Neural cell (in vitro differentiated cells): ENCODE data around the gene S100B. TPM values are rescaled to one million over a fixed set of nuclear protein-coding genes. Genes with fewer than 3 reads are reported as not detected.

Experiments used
- H2AFZ ChIP-seq: fragments of 200-600, 300-800 bp; sonication (generic), shearing (Covaris generic); 2 replicates; pipeline ENCODE4 v1.6.0; 2014; ENCODE audit warnings: low read depth, mild to moderate bottlenecking, antibody characterized with exemption, low read length, moderate library complexity
- H3F3A ChIP-seq: fragments of 200-600 bp; shearing (Covaris generic); 2 replicates; pipeline ENCODE4 v1.6.1; 2016; ENCODE audit warnings: mild to moderate bottlenecking, moderate library complexity, mixed read lengths, antibody characterized with exemption, low read length; ENCODE audit not compliant: insufficient read depth, poor library complexity, severe bottlenecking
- H3K27ac ChIP-seq: fragments of 200-600, 300-800 bp; sonication (generic), shearing (Covaris generic); 2 replicates; pipeline ENCODE4 v1.5.1; 2014; ENCODE audit warnings: mild to moderate bottlenecking, low read length, moderate library complexity
- H3K27me3 ChIP-seq: fragments of 300-800, 200-600 bp; sonication (generic), shearing (Covaris generic); 2 replicates; pipeline ENCODE4 v1.6.0; 2014; ENCODE audit warnings: mild to moderate bottlenecking, low read depth, low read length, moderate library complexity; ENCODE audit not compliant: insufficient read depth
- H3K36me3 ChIP-seq: fragments of 300-800, 200-600 bp; sonication (generic), shearing (Covaris generic); 2 replicates; pipeline ENCODE4 v1.5.1; 2014; ENCODE audit warnings: mild to moderate bottlenecking, antibody characterized with exemption, low read length, moderate library complexity; ENCODE audit not compliant: insufficient read depth
- H3K4me2 ChIP-seq: fragments of 300-800, 200-600 bp; sonication (generic), shearing (Covaris generic); 2 replicates; pipeline ENCODE4 v1.6.0; 2014; ENCODE audit warnings: mild to moderate bottlenecking, low read length
- H3K4me3 ChIP-seq: fragments of 300-800, 200-600 bp; sonication (generic), shearing (Covaris generic); 2 replicates; pipeline ENCODE4 v1.5.1; 2014; ENCODE audit warnings: mild to moderate bottlenecking, low read length, moderate library complexity
- H3K79me2 ChIP-seq: fragments of 200-600 bp; shearing (Covaris generic); replicated peaks from 2 replicates; pipeline ENCODE4 v1.6.0; 2014; ENCODE audit warnings: mild to moderate bottlenecking, low read length, moderate library complexity; ENCODE audit not compliant: insufficient read depth
- H3K9ac ChIP-seq: fragments of 300-800, 200-600 bp; sonication (generic), shearing (Covaris generic); 2 replicates; pipeline ENCODE4 v1.6.1; 2016; ENCODE audit warnings: mild to moderate bottlenecking, low read length, mixed read lengths
- H3K9me2 ChIP-seq: fragments of 200-600 bp; shearing (Covaris generic); 2 replicates; pipeline ENCODE4 v1.6.1; 2016; ENCODE audit warnings: mild to moderate bottlenecking, low read length, mixed read lengths; ENCODE audit not compliant: insufficient read depth
- H3K9me3 ChIP-seq: fragments of 200-600, 300-800 bp; sonication (generic), shearing (Covaris generic); 2 replicates; pipeline ENCODE4 v1.6.1; 2016; ENCODE audit warnings: mild to moderate bottlenecking, mixed run types, low read length, moderate library complexity, mixed read lengths
- H4K20me1 ChIP-seq: fragments of 200-600 bp; shearing (Covaris generic); 2 replicates; pipeline ENCODE4 v1.6.1; 2016; ENCODE audit warnings: mild to moderate bottlenecking, mixed run types; ENCODE audit not compliant: insufficient read depth
- EP300 ChIP-seq: fragments of 450-650 bp; conservative IDR thresholded peaks from 2 replicates; pipeline ENCODE4 v1.6.1; 2014; ENCODE audit warnings: antibody characterized with exemption, mild to moderate bottlenecking, moderate library complexity; ENCODE audit not compliant: poor library complexity, severe bottlenecking
- EZH2 ChIP-seq: fragments of 200-600, 300-800 bp; shearing (Covaris generic), sonication (generic); IDR thresholded peaks from 2 replicates; pipeline ENCODE4 v1.6.1; 2014; ENCODE audit warnings: antibody characterized with exemption, low read length, borderline replicate concordance, mild to moderate bottlenecking; ENCODE audit not compliant: insufficient read depth, poor library complexity, severe bottlenecking
- MXI1 ChIP-seq: fragments of 450-650 bp; conservative IDR thresholded peaks from 2 replicates; pipeline ENCODE4 v1.6.1; 2014; ENCODE audit warnings: antibody characterized with exemption, mild to moderate bottlenecking; ENCODE audit not compliant: poor library complexity, severe bottlenecking
- POLR2AphosphoS5 ChIP-seq: IDR thresholded peaks from 2 replicates; pipeline ENCODE4 v1.6.1; 2012
- RAD21 ChIP-seq: fragments of 450-650 bp; conservative IDR thresholded peaks from 2 replicates; pipeline ENCODE4 v1.6.1; 2014; ENCODE audit warnings: antibody characterized with exemption, mild to moderate bottlenecking, moderate library complexity
- TAF1 ChIP-seq: IDR thresholded peaks from 2 replicates; pipeline ENCODE4 v1.6.1; 2012; ENCODE audit warnings: low read depth
- polyA plus RNA-seq: library from polyadenylated mRNA; depleted of rRNA; stranded (reverse); fragments of >200 nt; gene quantifications from 2 replicates; pipeline ENCODE4 v1.2.3, GENCODE V29; 2014
- TF ChIP-seq, protein P1 (sequence below): fragments of 450-650 bp; IDR thresholded peaks from 2 replicates; pipeline ENCODE4 v1.5.1; 2014; ENCODE audit warnings: antibody characterized with exemption, mild to moderate bottlenecking, moderate library complexity; ENCODE audit not compliant: poor library complexity, severe bottlenecking
- TF ChIP-seq, protein P2 (sequence below): IDR thresholded peaks from 2 replicates; pipeline ENCODE4 v1.6.1; 2012; ENCODE audit warnings: borderline replicate concordance

S100B gene
- polyA plus RNA-seq, 1 donor from 2014 or later = 1.4 TPM

DNA sequence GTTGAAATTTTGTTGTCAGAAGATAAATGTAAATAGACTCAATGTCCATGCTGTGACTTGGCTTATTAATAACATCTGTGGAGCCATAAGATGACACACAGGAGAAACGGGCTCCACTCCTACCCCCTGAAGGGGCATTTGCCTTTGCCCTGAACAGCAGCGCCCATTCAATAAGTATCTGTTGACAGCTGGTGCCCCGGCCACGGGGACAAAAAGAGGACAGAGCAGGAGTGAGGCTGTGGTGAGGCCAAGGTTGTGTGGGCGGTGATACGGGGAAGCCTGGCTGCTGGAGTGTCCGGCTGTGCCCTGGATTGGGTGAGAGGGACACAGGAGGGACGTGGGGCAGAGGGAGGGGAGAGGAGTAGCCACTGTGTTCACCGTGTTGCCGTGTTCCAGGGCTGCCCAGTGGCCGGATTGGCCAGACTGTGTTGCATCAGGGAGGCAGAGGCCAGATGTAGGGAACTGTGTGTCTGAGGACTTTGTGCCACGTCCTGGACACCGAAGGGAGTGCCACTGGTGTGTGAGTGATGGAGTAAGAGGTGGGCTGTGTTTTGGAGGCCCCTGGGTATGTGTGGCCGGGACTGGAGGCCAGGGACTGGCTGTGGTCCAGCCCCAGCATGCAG lies 45.7 kb upstream of the S100B start:
- peaks cover 27% of the 10 kb centered on the region for H3K36me3 ChIP-seq
- TF ChIP-seq EP300 (no peak), TAF1 (no peak), MXI1 (no peak), RAD21 (no peak), EZH2 (no peak)
- TF ChIP-seq, protein P1, sequence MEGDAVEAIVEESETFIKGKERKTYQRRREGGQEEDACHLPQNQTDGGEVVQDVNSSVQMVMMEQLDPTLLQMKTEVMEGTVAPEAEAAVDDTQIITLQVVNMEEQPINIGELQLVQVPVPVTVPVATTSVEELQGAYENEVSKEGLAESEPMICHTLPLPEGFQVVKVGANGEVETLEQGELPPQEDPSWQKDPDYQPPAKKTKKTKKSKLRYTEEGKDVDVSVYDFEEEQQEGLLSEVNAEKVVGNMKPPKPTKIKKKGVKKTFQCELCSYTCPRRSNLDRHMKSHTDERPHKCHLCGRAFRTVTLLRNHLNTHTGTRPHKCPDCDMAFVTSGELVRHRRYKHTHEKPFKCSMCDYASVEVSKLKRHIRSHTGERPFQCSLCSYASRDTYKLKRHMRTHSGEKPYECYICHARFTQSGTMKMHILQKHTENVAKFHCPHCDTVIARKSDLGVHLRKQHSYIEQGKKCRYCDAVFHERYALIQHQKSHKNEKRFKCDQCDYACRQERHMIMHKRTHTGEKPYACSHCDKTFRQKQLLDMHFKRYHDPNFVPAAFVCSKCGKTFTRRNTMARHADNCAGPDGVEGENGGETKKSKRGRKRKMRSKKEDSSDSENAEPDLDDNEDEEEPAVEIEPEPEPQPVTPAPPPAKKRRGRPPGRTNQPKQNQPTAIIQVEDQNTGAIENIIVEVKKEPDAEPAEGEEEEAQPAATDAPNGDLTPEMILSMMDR = no peak
- TF ChIP-seq, protein P2, sequence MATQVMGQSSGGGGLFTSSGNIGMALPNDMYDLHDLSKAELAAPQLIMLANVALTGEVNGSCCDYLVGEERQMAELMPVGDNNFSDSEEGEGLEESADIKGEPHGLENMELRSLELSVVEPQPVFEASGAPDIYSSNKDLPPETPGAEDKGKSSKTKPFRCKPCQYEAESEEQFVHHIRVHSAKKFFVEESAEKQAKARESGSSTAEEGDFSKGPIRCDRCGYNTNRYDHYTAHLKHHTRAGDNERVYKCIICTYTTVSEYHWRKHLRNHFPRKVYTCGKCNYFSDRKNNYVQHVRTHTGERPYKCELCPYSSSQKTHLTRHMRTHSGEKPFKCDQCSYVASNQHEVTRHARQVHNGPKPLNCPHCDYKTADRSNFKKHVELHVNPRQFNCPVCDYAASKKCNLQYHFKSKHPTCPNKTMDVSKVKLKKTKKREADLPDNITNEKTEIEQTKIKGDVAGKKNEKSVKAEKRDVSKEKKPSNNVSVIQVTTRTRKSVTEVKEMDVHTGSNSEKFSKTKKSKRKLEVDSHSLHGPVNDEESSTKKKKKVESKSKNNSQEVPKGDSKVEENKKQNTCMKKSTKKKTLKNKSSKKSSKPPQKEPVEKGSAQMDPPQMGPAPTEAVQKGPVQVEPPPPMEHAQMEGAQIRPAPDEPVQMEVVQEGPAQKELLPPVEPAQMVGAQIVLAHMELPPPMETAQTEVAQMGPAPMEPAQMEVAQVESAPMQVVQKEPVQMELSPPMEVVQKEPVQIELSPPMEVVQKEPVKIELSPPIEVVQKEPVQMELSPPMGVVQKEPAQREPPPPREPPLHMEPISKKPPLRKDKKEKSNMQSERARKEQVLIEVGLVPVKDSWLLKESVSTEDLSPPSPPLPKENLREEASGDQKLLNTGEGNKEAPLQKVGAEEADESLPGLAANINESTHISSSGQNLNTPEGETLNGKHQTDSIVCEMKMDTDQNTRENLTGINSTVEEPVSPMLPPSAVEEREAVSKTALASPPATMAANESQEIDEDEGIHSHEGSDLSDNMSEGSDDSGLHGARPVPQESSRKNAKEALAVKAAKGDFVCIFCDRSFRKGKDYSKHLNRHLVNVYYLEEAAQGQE = no peak

DNA sequence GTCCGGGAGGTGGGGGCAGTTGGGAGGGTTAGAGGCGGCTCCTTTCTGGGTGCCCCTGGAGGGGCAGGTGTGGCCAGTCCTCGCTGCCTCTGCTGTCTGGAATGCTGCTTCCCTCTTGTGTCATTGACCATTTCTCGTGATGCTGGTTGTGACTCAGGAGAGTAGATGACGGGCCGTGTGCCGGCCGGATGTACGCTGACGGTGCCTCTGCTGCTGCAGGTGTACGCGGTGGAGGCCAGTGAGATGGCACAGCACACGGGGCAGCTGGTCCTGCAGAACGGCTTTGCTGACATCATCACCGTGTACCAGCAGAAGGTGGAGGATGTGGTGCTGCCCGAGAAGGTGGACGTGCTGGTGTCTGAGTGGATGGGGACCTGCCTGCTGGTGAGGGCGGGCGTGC lies 44.5 kb upstream of the S100B start:
- Histone ChIP-seq H2AFZ (no peak overlapping the region), H3K4me2 (no peak overlapping the region), H3K4me3 (no peak overlapping the region), H3K79me2 (peaks cover 4% of the 10 kb centered on the region), H4K20me1 (no peaks in the 10 kb centered on the region), H3K36me3 (peaks cover 15% of the 10 kb centered on the region), H3K9me2 (no peaks in the 10 kb centered on the region), H3K9ac (no peak overlapping the region), H3K27me3 (no peaks in the 10 kb centered on the region), H3K9me3 (no peaks in the 10 kb centered on the region), H3F3A (no peaks in the 10 kb centered on the region), H3K27ac (no peak overlapping the region)
- no peak for TF ChIP-seq TAF1

More for the DNA sequence above, 45.7 kb upstream of the S100B start:
- Histone ChIP-seq H3F3A (no peaks in the 10 kb centered on the region), H3K4me2 (no peak overlapping the region), H4K20me1 (no peaks in the 10 kb centered on the region), H3K9me2 (no peaks in the 10 kb centered on the region), H3K9ac (no peak overlapping the region), H3K9me3 (no peaks in the 10 kb centered on the region), H3K4me3 (no peak overlapping the region), H3K79me2 (peaks cover 4% of the 10 kb centered on the region), H3K27ac (no peak overlapping the region), H2AFZ (no peak overlapping the region), H3K27me3 (no peaks in the 10 kb centered on the region)

DNA sequence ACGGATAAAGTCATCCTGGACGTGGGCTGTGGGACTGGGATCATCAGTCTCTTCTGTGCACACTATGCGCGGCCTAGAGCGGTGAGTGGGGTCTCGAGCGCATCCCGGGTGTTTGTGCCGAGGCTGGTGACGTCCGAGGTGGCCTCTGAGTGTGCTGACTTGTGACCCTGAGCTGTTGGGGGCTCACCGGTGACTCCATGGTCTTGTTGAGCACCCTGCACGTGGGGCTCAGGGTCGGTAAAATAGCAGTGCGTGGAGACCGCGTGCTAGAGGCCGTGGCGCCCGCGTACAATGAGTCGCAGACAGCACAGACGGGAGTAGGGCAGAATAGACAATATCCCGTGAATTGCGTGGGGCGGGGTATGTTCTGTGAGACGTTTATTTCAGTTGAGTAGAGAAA lies 43.7 kb upstream of the S100B start:
- peaks cover 4% of the 10 kb centered on the region for H3K79me2 ChIP-seq
- H4K20me1 ChIP-seq = no peaks in the 10 kb centered on the region
- H3K36me3 ChIP-seq = peaks cover 16% of the 10 kb centered on the region

More for the DNA sequence above, 43.7 kb upstream of the S100B start:
- Histone ChIP-seq H3K27ac (no peak overlapping the region), H3F3A (no peaks in the 10 kb centered on the region), H3K4me2 (no peak overlapping the region), H3K9me2 (no peaks in the 10 kb centered on the region), H3K4me3 (no peak overlapping the region), H3K27me3 (no peaks in the 10 kb centered on the region), H3K9me3 (no peaks in the 10 kb centered on the region), H2AFZ (no peak overlapping the region), H3K9ac (no peak overlapping the region)
- no peak for TF ChIP-seq EZH2
- no peak for TF ChIP-seq EP300
- no peak for TF ChIP-seq MXI1
- no peak for TF ChIP-seq POLR2AphosphoS5
